ENCODE data around the gene MALT1.

DNA sequence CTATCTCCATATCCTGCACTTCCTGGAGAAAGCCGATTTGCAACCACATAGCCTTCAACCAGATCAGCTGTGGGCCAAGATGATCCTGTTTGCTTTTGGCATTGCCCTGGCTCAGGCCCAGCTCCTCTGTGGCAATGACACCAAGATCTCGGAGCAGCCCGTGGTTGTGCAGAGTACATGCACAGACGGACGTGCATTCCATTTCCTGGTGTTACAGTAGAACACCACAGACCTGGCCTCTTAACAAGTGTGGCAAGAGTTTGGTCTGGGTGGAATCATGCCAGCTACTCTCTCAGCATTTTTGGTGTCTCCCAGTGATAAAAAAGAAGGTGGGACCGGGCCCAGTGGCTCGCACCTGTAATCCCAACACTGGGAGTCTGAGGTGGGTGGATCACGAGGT lies 20.0 kb downstream of the MALT1 start:
- TF ChIP-seq, protein P1, sequence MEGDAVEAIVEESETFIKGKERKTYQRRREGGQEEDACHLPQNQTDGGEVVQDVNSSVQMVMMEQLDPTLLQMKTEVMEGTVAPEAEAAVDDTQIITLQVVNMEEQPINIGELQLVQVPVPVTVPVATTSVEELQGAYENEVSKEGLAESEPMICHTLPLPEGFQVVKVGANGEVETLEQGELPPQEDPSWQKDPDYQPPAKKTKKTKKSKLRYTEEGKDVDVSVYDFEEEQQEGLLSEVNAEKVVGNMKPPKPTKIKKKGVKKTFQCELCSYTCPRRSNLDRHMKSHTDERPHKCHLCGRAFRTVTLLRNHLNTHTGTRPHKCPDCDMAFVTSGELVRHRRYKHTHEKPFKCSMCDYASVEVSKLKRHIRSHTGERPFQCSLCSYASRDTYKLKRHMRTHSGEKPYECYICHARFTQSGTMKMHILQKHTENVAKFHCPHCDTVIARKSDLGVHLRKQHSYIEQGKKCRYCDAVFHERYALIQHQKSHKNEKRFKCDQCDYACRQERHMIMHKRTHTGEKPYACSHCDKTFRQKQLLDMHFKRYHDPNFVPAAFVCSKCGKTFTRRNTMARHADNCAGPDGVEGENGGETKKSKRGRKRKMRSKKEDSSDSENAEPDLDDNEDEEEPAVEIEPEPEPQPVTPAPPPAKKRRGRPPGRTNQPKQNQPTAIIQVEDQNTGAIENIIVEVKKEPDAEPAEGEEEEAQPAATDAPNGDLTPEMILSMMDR (IDR thresholded peaks at IDR 0.05) = no peak
- TF ChIP-seq EZH2 (IDR thresholded peaks at IDR 0.05; ENCODE audit: borderline replicate concordance, insufficient read depth, low read depth, low read length, poor library complexity, severe bottlenecking) = no peak

Data from B cell (primary cell).